MCF 10A (cell line): Measurements from ENCODE around the gene PEAK1. TPM values are rescaled to one million over a fixed set of nuclear protein-coding genes. Genes with fewer than 3 reads are reported as not detected.

Source experiments
- BruUV-seq: library from RNA; stranded (reverse); fragments of 400-500 nt; replicated peaks from 2 replicates; lab custom pipeline; 2021; lab: Mats Ljungman, UMichigan
- CTCF ChIA-PET: fragments of 300-600 bp; sonication (Branson Sonifier 250); formaldehyde crosslinking; extraction: SDS; loops from one replicate; lab custom pipeline; 2021; ENCODE audit warnings: antibody characterized with exemption, inconsistent platforms; lab: Yijun Ruan, JAX
- POLR2A ChIA-PET: fragments of 300-600, 350-650 bp; sonication (Branson Sonifier 250); formaldehyde crosslinking; extraction: SDS; loops from one replicate; lab custom pipeline; 2020; ENCODE audit warnings: antibody characterized with exemption, inconsistent platforms; lab: Yijun Ruan, JAX
- DNase-seq: peaks from one replicate; pipeline ENCODE4 v3.0.0-alpha.2; 2018; ENCODE audit not compliant: unreplicated experiment
- H3K27ac Mint-ChIP-seq: one replicate; pipeline ENCODE4 v1.8.0; 2022; ENCODE audit warnings: mild to moderate bottlenecking, low read depth, mixed read lengths; ENCODE audit not compliant: unreplicated experiment
- H3K27me3 Mint-ChIP-seq: one replicate; pipeline ENCODE4 v1.8.0; 2022; ENCODE audit warnings: mixed read lengths; ENCODE audit not compliant: insufficient read depth, unreplicated experiment
- H3K36me3 Mint-ChIP-seq: one replicate; pipeline ENCODE4 v1.8.0; 2022; ENCODE audit warnings: mild to moderate bottlenecking, moderate library complexity, mixed read lengths; ENCODE audit not compliant: insufficient read depth, unreplicated experiment
- H3K4me1 Mint-ChIP-seq: one replicate; pipeline ENCODE4 v1.8.0; 2022; ENCODE audit warnings: mixed read lengths; ENCODE audit not compliant: insufficient read depth, unreplicated experiment
- H3K4me3 Mint-ChIP-seq: one replicate; pipeline ENCODE4 v1.8.0; 2022; ENCODE audit warnings: mild to moderate bottlenecking, moderate library complexity, mixed read lengths; ENCODE audit not compliant: unreplicated experiment
- H3K9me3 Mint-ChIP-seq: one replicate; pipeline ENCODE4 v1.8.0; 2022; ENCODE audit warnings: mixed read lengths; ENCODE audit not compliant: unreplicated experiment
- CTCF ChIP-seq: fragments of 200-600 bp; IDR thresholded peaks from one replicate; pipeline ENCODE4 v1.8.0; 2022; ENCODE audit warnings: antibody characterized with exemption, mild to moderate bottlenecking; ENCODE audit not compliant: unreplicated experiment
- intact Hi-C: fragments of 100-400 bp; cut with micrococcal nuclease; formaldehyde crosslinking; loops from 2 replicates; pipeline ENCODE4 v1.14.1; 2022
- total RNA-seq: library from RNA; stranded (reverse); gene quantifications from 2 replicates; pipeline ENCODE4 v1.2.3, GENCODE V29; 2022

Gene PEAK1
- total RNA-seq, 1 experiment from 2014 or later = 20.0 TPM

- Mint-ChIP-seq H3K4me3 (no peak overlapping the region), H3K36me3 (peaks cover 36% of the 10 kb centered on the region), H3K27me3 (no peaks in the 10 kb centered on the region), H3K27ac (no peak overlapping the region), H3K4me1 (no peaks in the 10 kb centered on the region), H3K9me3 (no peaks in the 10 kb centered on the region)
- BruUV-seq = no TSS peak
- ChIA-PET POLR2A (interaction anchor here (0.7 to 1.6 kb wide), 2 partner anchors 10 to 39 kb away, joined by 3 to 4 read pairs; no protein-coding TSS in a partner anchor), CTCF (interaction anchor here (0.7 kb wide), 1 partner anchor 18 kb away, joined by 3 read pairs; no protein-coding TSS in a partner anchor)
- intact Hi-C loops = no loop called here
- DNase-seq = no peak
- TF ChIP-seq CTCF = no peak
Measured at GRCh38 chr15:77464129-77464865, 44.4 kb upstream of the PEAK1 start.

GRCh38 chr15:77461486-77461885, 41.6 kb upstream of the PEAK1 start:
- TF ChIP-seq CTCF = no peak
- intact Hi-C loops = no loop called here
- Mint-ChIP-seq H3K4me3 (no peak overlapping the region), H3K9me3 (no peaks in the 10 kb centered on the region), H3K27ac (no peak overlapping the region), H3K27me3 (no peaks in the 10 kb centered on the region), H3K4me1 (peaks cover 7% of the 10 kb centered on the region), H3K36me3 (peaks cover 31% of the 10 kb centered on the region)
- ChIA-PET POLR2A (no interaction called here), CTCF (no interaction called here)
- no peak for DNase-seq
- BruUV-seq = no TSS peak

GRCh38 chr15:77459031-77459430, 39.1 kb upstream of the PEAK1 start:
- Mint-ChIP-seq H3K4me3 (no peak overlapping the region), H3K9me3 (no peaks in the 10 kb centered on the region), H3K36me3 (peaks cover 31% of the 10 kb centered on the region), H3K4me1 (peaks cover 22% of the 10 kb centered on the region), H3K27ac (no peak overlapping the region), H3K27me3 (no peaks in the 10 kb centered on the region)
- no peak for DNase-seq
- no TSS peak for BruUV-seq
- intact Hi-C loops = no loop called here
- ChIA-PET POLR2A (no interaction called here), CTCF (no interaction called here)
- TF ChIP-seq CTCF = no peak

GRCh38 chr15:77457905-77458265, 38.0 kb upstream of the PEAK1 start:
- Mint-ChIP-seq H3K27me3 (no peaks in the 10 kb centered on the region), H3K4me1 (peaks cover 22% of the 10 kb centered on the region), H3K27ac (no peak overlapping the region), H3K36me3 (peaks cover 31% of the 10 kb centered on the region), H3K4me3 (no peak overlapping the region), H3K9me3 (no peaks in the 10 kb centered on the region)
- no peak for DNase-seq
- POLR2A ChIA-PET = no interaction called here
- intact Hi-C loops = no loop called here
- no TSS peak for BruUV-seq
- CTCF ChIA-PET = no interaction called here
- TF ChIP-seq CTCF = no peak
